Kidney (tissue), 14 donors: ENCODE data around the gene PLPPR1. TPM values are rescaled to one million over a fixed set of nuclear protein-coding genes. Genes with fewer than 3 reads are reported as not detected.

ENCODE experiments used
- DNase-seq, 5 donors: peaks; one replicate each; pipeline ENCODE4 v3.0.0-alpha.2; 2013 to 2020
- FAIRE-seq: peaks from 2 replicates; lab custom pipeline; 2012; peaks lifted over from hg19 to GRCh38; lab: Jason Lieb, UNC
- H3K27ac ChIP-seq, 2 donors: one replicate each; pipeline ENCODE4 v1.7.0; 2013; ENCODE audit warnings: low read depth in 2 of 2, low read length in 2 of 2, inconsistent platforms in 1 of 2
- H3K27me3 ChIP-seq: one replicate; pipeline ENCODE4 v1.7.1; 2013; ENCODE audit warnings: low read length, inconsistent platforms; ENCODE audit not compliant: control insufficient read depth, insufficient read depth
- H3K36me3 ChIP-seq, 3 donors: one replicate each; pipeline versions ENCODE4 v1.7.0 to v1.7.1; 2013; ENCODE audit warnings: low read length in 3 of 3, control low read depth in 1 of 3, inconsistent platforms in 1 of 3; ENCODE audit not compliant: insufficient read depth in 3 of 3, control insufficient read depth in 2 of 3
- H3K4me1 ChIP-seq, 3 donors: one replicate each; pipeline versions ENCODE4 v1.7.0 to v1.7.1; 2013; ENCODE audit warnings: low read length in 3 of 3, inconsistent platforms in 1 of 3, low read depth in 1 of 3; ENCODE audit not compliant: control insufficient read depth in 2 of 3, insufficient read depth in 2 of 3
- H3K4me3 ChIP-seq, 3 donors: one replicate each; pipeline versions ENCODE4 v1.7.0 to v1.8.1; 2013; ENCODE audit warnings: low read length in 3 of 3, control low read depth in 1 of 3, inconsistent platforms in 1 of 3
- H3K9ac ChIP-seq, 3 donors: one replicate each; pipeline versions ENCODE4 v1.7.0 to v1.7.1; 2013; ENCODE audit warnings: low read length in 3 of 3, control low read depth in 1 of 3, inconsistent platforms in 1 of 3
- H3K9me3 ChIP-seq, 3 donors: one replicate each; pipeline versions ENCODE4 v1.7.0 to v1.7.1; 2013; ENCODE audit warnings: low read length in 3 of 3, control low read depth in 1 of 3, inconsistent platforms in 1 of 3; ENCODE audit not compliant: control insufficient read depth in 2 of 3, insufficient read depth in 1 of 3
- intact Hi-C: fragments of 100-400 bp; cut with DNase I; formaldehyde crosslinking; loops from one replicate; pipeline ENCODE4 v1.11.1; 2022
- polyA plus RNA-seq: library from polyadenylated mRNA; stranded (reverse); fragments of 350-450 nt; fragmentation: Illumina TruSeq; extraction: RNeasy Lipid Tissue Mini Kit (QIAGEN cat#74804); gene quantifications from one replicate; pipeline ENCODE4 v1.2.3, GENCODE V29; 2014; ENCODE audit warnings: low read depth, low replicate concordance; ENCODE audit not compliant: insufficient read depth
- total RNA-seq: library from RNA; stranded (reverse); fragmentation: NEBNext Ultra II Directional; extraction: Animal tissue kit (Norgen Biotek cat#: 25700); gene quantifications from one replicate; pipeline ENCODE4 v1.2.1, GENCODE V29; 2021
- TF ChIP-seq, protein P1 (sequence below): IDR thresholded peaks from 3 replicates; pipeline ENCODE4 v1.5.1; 2012; ENCODE audit warnings: mild to moderate bottlenecking, moderate library complexity, borderline replicate concordance; ENCODE audit not compliant: insufficient read depth; ENCODE audit errors: extremely low read depth
- donor health status: control.
- donor health status: control.
- donor health status: control.
- donor health status: control.
- donor health status: control.
- donor health status: DM: yes; HTN: yes; CAD: no.
- donor health status: Normal renal cell carcinoma (clear cell type).

PLPPR1 gene
- total and polyA plus RNA-seq, 2 donors from 2014 or later, result 0.98 to 21.6 TPM

GRCh38 chr9:101005246-101005645 lies 23.3 kb upstream of the PLPPR1 start:
- H3K27ac ChIP-seq, result no peak overlapping the region
- intact Hi-C loops, result no loop called here

DNA sequence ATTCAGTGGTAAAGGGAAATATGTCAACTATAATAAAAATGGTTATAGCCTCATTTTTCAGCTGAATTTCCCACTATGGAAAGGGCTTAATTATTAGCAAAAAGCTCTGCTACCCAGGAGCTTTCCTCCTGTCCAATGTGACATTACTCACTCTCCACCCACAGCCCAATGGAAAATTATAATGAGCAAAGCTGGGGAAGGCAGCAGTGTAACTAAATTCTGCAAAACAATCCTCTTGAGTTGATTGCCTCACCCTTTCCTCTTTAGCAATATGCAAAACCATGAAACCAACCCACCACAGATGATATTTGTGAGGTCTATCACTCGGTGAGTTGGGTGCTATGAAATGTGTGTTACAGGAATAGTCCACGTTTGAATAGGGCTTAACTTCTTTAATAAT lies 14.0 kb upstream of the PLPPR1 start:
- no peak overlapping the region for H3K4me3 ChIP-seq
- no peak for FAIRE-seq
- H3K27me3 ChIP-seq, result no peaks in the 10 kb centered on the region
- H3K9me3 ChIP-seq, result no peaks in the 10 kb centered on the region
- DNase-seq, result no peak
- TF ChIP-seq, protein P1, sequence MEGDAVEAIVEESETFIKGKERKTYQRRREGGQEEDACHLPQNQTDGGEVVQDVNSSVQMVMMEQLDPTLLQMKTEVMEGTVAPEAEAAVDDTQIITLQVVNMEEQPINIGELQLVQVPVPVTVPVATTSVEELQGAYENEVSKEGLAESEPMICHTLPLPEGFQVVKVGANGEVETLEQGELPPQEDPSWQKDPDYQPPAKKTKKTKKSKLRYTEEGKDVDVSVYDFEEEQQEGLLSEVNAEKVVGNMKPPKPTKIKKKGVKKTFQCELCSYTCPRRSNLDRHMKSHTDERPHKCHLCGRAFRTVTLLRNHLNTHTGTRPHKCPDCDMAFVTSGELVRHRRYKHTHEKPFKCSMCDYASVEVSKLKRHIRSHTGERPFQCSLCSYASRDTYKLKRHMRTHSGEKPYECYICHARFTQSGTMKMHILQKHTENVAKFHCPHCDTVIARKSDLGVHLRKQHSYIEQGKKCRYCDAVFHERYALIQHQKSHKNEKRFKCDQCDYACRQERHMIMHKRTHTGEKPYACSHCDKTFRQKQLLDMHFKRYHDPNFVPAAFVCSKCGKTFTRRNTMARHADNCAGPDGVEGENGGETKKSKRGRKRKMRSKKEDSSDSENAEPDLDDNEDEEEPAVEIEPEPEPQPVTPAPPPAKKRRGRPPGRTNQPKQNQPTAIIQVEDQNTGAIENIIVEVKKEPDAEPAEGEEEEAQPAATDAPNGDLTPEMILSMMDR, result no peak
- H3K4me1 ChIP-seq, result no peaks in the 10 kb centered on the region
- H3K36me3 ChIP-seq, result no peaks in the 10 kb centered on the region
- intact Hi-C loops, result no loop called here
- H3K9ac ChIP-seq, result no peak overlapping the region
- H3K27ac ChIP-seq, result no peak overlapping the region

More at GRCh38 chr9:101005246-101005645, 23.3 kb upstream of the PLPPR1 start:
- H3K9ac ChIP-seq, result no peak overlapping the region
- FAIRE-seq (no peak), DNase-seq (no peak)
- no peaks in the 10 kb centered on the region for H3K4me1 ChIP-seq
- peaks cover 0 to 6% (median 0%) of the 10 kb centered on the region in 3 donors for H3K9me3 ChIP-seq
- no peaks in the 10 kb centered on the region for H3K36me3 ChIP-seq
- no peaks in the 10 kb centered on the region for H3K27me3 ChIP-seq
- no peak overlapping the region for H3K4me3 ChIP-seq
- TF ChIP-seq, protein P1, result no peak

- Histone ChIP-seq H3K27ac (no peak overlapping the region), H3K9me3 (no peaks in the 10 kb centered on the region), H3K27me3 (no peaks in the 10 kb centered on the region), H3K36me3 (no peaks in the 10 kb centered on the region), H3K9ac (no peak overlapping the region), H3K4me3 (no peak overlapping the region), H3K4me1 (no peaks in the 10 kb centered on the region)
- DNase-seq (no peak), FAIRE-seq (no peak)
- intact Hi-C loops, result no loop called here
- TF ChIP-seq, protein P1, result no peak
Measured at GRCh38 chr9:101018467-101018866, 10.1 kb upstream of the PLPPR1 start.

DNA sequence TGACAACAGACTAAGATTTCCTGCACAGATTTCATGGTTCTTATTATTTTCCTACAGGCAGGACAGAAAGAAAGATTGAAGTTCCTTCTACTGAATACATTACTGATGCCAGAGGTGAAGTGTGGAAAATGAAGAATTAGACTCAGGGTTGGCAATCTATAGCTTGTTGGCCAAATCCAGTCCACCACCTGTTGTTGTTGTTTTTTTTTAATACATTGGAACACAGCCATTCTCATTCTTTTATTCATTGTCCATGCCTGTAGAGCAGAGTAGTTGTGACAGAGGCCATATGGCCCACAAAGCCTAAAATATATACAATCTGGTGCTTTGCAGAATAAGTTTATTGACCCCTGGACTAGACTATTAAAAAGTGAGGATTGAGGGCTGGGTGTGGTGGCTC lies 5.8 kb upstream of the PLPPR1 start:
- DNase-seq (no peak), FAIRE-seq (no peak)
- TF ChIP-seq, protein P1, result no peak
- no peaks in the 10 kb centered on the region for H3K36me3 ChIP-seq
- no peak overlapping the region for H3K4me3 ChIP-seq
- H3K27ac ChIP-seq, result no peak overlapping the region
- no peaks in the 10 kb centered on the region for H3K9me3 ChIP-seq
- no peaks in the 10 kb centered on the region for H3K27me3 ChIP-seq
- H3K9ac ChIP-seq, result no peak overlapping the region
- intact Hi-C loops, result no loop called here
- H3K4me1 ChIP-seq, result no peaks in the 10 kb centered on the region
